ENCODE measurements around the gene TMEM200C. TPM values are rescaled to one million over a fixed set of nuclear protein-coding genes. Genes with fewer than 3 reads are reported as not detected.
"Not testable (repeated sequence)": the region's sequence is repeated elsewhere in the genome, so short reads cannot be mapped to it uniquely, and the experiment has no call there.

Gene TMEM200C
- total RNA-seq, 1 experiment from 2014 or later: 1.3 TPM

GRCh38 chr18:5892823-5893431, 2.4 kb downstream of the TMEM200C start:
- DNase-seq (ENCODE audit: low read depth): no peak

DNA sequence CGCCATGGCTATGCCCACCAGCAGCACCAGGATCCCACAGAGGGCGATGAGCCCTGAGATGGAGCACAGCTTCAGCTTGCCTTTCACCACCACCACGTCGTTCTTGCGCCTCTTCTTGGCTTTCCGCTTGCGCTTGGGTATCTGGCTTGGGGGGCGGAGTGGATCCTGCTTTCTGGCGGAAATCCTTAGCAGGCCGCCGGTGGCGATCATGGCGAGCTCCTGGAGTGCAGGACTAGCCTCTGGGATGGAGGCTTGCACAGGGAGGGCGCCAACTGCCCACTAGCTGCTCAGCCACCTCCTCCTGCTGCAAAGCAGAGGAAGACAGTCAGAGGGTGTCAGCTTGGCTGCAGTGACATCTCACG, 3.5 kb downstream of the TMEM200C start:
- no peak for DNase-seq (ENCODE audit: low read depth)

- DNase-seq (ENCODE audit: low read depth): no peak
Observed at GRCh38 chr18:5891184-5891853, 4.0 kb downstream of the TMEM200C start.

- DNase-seq (ENCODE audit: low read depth): no peak
Observed at GRCh38 chr18:5890331-5891183, 4.8 kb downstream of the TMEM200C start.

- no peak for DNase-seq (ENCODE audit: low read depth)
Observed at GRCh38 chr18:5885361-5885760, 10.0 kb downstream of the TMEM200C start.

DNA sequence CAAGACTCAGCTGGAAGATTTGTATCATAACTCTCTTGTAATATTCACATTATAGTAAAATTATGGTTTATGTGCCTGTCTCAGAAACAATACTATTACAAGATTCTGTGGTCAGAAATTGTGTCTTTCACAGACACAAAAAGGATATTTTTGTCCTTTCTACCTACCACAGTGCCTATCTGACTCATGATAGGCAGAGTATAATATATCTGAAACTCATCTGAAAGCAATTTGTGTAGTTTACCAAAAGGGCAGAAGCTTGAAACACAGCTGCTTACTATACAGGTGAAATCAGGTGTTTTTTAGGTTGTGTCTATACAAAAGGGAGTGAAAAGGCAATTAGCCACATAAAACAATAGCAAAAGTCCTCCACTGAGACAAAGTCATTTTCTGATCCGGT, 10.9 kb downstream of the TMEM200C start:
- no peak for DNase-seq (ENCODE audit: low read depth)

DNA sequence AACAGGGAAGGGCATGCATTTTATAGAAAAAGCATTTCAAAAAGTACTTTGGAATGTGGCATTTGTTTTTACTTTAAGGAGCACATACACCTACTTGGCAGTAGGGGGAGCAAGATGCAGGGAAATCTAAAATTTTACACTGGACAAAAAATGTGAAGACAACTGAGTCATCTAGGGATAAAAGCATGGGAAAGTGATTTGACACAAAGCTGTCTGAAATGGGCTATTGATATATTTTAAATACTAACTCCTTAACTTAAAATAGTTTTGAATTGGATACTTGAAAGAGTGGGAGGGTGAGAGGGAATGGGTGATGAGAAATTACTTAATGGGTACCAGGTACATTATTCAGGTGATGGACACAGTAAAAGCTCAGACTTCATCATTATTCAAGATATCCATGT, 15.8 kb downstream of the TMEM200C start:
- DNase-seq (ENCODE audit: low read depth): peak; percentile 9

GRCh38 chr18:5876891-5877290, 18.4 kb downstream of the TMEM200C start:
- no peak for DNase-seq (ENCODE audit: low read depth)

DNA sequence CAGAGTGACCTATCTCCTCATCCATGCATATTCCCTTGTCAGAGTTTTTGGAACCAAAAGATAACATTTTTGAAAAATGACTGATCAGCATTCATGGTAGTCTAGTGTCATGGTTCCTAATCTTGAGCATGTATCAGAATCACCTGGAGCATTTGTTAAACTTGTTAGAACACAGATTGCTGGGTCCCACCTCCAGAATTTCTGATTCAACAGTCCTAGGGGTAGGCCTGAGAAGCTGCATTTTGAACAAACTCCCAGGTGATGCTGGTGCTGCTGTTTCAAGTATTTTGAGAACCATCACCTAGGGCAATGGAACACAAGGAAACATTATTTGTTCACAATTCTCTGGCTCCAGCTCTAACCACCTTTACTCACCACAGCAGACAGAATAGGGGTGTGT, 21.0 kb downstream of the TMEM200C start:
- DNase-seq (ENCODE audit: low read depth): no peak

GRCh38 chr18:5872886-5873285, 22.4 kb downstream of the TMEM200C start:
- DNase-seq (ENCODE audit: low read depth): no peak

DNA sequence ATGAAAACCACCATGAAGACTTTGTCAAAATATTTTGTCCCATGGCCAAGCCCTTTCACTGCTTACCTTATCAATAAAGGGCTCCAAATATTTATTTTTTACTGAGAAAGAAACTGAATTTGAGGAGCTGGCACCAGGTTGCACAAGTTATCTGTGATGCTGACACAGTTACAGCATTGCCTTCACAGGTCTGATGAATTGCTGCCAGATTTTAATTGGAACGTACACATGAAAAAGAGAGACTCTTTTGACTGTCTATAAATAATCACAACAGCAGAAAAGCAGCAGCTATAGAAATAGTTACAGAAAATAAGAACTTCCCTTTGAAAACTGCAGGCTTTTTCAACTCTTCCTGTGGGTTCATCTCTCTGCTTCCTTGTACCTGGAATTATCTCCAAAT, 23.9 kb downstream of the TMEM200C start:
- DNase-seq (ENCODE audit: low read depth): no peak

DNA sequence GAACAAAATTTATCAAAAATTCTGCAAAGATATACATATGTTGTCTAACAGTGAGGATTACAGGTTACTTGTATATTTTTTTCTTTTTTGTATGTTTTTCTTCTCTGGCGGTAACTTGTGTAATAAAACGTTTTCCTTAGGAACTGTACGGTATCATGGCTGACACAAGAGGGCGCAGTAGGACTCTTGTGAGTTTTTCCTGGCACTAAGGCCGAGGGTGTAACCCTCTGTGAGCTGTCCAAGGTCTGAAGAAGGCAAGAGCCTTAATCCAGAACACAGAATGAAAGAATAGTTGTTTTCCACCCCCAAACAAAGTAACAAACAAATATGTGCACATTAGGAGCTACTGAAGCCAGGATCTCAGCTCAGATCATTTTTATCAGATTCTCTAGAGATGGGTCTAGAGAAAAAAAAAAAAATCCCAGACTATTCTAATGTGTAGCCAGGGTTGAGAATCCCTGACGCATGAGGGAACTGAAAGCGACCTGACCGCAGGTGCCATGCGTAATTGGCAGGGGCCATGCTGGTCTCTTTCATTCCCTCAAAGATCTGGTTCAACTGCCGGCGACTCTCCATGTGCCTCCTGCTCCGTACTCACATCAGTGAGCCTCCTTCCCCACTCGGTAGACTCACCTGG, 27.0 kb downstream of the TMEM200C start:
- peak; percentile 70 for DNase-seq (ENCODE audit: low read depth)

DNA sequence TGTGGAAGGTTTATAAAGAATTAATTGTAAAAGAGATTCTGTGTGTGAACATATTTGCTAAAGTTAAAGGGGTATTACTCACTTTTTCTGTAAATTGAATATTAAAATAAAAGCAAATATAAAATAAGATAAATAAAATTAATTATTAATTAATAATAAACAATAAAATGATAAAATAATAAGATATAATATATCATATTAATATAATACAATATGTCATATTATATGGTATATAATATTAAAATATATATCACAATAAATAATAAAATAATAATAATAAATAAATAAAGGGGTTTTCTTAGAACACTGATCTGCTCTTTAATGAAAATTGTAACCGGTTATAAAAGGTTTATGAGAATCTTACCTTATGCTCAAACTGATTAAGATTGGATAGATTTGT, 29.8 kb downstream of the TMEM200C start:
- DNase-seq (ENCODE audit: low read depth): no peak

DNA sequence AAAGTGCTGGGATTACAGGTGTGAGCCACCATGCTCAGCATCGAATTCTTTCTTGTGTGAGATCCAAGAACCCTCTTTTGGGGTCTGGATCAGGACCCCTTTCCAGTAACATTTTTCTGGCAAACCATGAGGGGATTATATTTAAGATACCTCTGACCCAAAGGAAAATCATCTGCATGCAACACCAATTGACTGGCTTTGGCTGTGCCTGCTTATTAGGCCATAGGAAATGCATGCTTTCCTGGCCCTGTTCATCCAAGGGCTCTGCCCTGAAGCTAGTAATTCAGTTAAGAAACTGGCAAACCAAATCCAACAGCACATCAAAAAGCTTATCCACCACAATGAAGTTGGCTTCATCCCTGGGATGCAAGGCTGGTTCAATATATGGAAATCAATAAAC, 33.2 kb downstream of the TMEM200C start:
- not testable (repeated sequence) for DNase-seq (ENCODE audit: low read depth)

DNA sequence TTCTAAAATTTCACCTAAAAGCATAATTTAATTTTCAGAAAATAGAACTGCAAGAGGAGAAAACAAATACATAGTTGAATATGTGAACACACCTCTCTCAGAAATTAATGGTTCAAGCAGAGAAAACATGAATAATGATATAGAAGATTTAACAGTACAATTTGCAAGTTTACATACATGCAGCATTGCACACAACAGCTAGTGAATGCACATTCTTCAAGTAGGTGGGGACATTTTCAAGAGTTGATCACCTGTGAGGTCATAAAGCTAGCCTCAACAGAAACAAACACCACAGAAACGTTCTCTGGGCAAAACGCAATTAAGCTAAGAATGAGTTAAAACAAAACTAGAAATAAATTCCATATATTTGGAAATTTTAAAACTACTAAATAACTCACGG, 38.1 kb downstream of the TMEM200C start:
- DNase-seq (ENCODE audit: low read depth): no peak

DNA sequence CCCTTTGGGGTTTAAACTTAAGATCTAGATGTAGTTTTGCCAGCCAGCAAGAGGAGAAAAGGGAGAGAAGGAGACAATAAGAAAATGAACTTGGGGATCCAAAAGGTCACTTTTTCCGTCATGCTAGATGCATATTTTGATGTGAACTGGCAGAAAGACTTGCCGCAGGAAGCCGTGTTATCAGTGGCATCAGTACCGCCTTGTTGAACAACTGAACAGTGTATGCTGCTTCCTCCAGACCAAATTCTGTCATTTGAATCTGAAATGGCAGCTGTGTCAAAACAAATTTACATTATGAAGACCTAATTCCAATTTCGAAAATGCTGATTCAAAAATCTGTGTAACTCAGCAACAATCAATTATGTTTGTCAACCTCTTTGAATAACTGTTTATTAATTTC, 42.1 kb downstream of the TMEM200C start:
- no peak for DNase-seq (ENCODE audit: low read depth)

- no peak for DNase-seq (ENCODE audit: low read depth)
Observed at GRCh38 chr18:5851998-5852397, 43.3 kb downstream of the TMEM200C start.

DNA sequence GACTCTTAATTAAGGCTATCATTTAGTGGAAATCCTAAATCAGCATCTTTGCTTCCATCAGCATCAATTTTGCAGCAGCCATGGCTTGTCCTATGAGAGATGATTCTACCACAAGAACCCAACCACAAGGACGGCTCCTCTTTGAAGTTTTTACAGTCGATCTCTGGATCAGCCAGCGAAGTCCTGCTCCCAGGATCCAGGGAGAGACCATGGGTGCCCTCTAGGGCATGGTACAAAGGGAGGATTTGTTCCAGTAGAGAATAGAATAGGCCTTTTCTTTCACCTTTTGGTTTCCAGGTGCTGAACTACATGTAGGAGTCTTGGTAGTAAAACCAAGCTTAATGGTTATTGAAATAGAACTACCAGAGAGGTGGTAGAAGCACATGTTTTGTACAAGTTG, 52.7 kb downstream of the TMEM200C start:
- no peak for DNase-seq (ENCODE audit: low read depth)

GRCh38 chr18:5841518-5841917, 53.8 kb downstream of the TMEM200C start:
- no peak for DNase-seq (ENCODE audit: low read depth)

DNA sequence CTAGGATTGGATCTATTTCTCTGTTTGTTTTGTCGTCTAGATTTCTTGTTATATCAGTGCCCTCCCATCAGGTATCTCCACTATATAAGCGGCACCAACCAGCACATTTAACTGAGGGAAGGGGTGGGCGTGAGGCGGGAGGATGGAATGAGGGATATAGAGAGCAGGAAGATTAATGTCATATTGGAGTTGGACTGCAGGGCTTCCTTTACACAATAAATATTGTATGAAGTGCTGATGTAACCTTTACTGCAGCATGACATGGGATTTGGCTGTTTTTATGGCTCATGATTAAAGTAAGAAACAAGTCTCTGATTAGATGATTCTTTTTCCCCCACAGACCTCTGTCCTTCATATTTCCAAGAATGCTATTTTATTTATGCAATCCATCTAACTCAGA, 54.8 kb downstream of the TMEM200C start:
- no peak for DNase-seq (ENCODE audit: low read depth)

DNA sequence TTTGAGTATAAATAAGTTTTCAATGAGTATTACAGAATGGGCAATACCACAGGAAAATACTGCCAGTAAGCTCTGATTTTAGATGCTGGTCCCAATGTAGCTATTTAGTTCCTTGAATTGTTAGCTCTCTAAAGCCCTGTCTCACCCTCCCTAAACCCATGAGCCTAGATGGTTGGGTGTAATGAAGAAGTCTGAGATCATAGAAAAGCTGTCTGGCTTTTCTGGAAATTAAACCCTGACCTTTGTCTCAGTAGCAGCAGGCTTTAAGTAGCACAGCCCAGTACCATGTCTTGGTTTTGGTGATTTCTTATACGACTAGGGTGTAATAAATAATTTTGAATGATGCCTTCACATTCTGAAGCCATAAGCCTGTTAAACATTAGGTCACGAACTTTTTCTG, 55.3 kb downstream of the TMEM200C start:
- no peak for DNase-seq (ENCODE audit: low read depth)

GRCh38 chr18:5839102-5839501, 56.2 kb downstream of the TMEM200C start:
- no peak for DNase-seq (ENCODE audit: low read depth)
